Upper lobe of left lung (tissue), 4 donors: ENCODE results near the gene GPR87.

Experiments
- POLR2A ChIP-seq, 4 donors: fragments of 450-650 bp; IDR thresholded peaks; one replicate each; pipeline ENCODE4 v1.5.1; 2016 to 2017; ENCODE audit warnings: antibody characterized with exemption in 4 of 4, mild to moderate bottlenecking in 2 of 4
- TF ChIP-seq, protein P1 (sequence below), 6 experiments: fragments of 450-650 bp in 4 of 6; fragments of 200-600 bp in 2 of 6; sonication (generic) in 2 of 6; IDR thresholded peaks; one replicate each; pipeline ENCODE4 v1.5.1; 2016 to 2019; ENCODE audit warnings: antibody characterized with exemption in 6 of 6

DNA sequence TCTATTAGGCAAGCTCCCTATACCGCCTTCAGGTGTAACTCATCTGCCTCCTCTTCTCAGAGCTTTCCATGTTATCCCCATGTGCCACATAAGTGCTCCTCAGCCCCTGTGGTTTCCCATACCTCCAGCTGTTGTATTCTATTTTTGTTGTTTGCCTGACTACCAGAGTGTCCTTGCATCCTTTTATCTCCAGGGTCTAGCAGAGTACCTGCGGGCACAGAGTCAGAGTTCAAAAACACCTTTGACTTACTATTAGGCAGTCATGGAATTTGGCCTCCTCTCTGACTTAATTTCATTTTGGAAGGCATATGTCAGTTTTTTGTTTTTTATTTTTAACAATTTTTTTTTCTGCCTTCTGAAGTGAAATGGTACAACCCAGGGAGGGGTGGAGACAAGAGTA lies 7.1 kb downstream of the GPR87 start:
- no peak for TF ChIP-seq POLR2A (IDR thresholded peaks at IDR 0.05)
- TF ChIP-seq, protein P1, sequence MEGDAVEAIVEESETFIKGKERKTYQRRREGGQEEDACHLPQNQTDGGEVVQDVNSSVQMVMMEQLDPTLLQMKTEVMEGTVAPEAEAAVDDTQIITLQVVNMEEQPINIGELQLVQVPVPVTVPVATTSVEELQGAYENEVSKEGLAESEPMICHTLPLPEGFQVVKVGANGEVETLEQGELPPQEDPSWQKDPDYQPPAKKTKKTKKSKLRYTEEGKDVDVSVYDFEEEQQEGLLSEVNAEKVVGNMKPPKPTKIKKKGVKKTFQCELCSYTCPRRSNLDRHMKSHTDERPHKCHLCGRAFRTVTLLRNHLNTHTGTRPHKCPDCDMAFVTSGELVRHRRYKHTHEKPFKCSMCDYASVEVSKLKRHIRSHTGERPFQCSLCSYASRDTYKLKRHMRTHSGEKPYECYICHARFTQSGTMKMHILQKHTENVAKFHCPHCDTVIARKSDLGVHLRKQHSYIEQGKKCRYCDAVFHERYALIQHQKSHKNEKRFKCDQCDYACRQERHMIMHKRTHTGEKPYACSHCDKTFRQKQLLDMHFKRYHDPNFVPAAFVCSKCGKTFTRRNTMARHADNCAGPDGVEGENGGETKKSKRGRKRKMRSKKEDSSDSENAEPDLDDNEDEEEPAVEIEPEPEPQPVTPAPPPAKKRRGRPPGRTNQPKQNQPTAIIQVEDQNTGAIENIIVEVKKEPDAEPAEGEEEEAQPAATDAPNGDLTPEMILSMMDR (IDR thresholded peaks at IDR 0.05) = no peak
